NCI-H524 (cell line): ENCODE data around the gene LACTBL1.
A peak's percentile ranks its signal among the peaks of the same experiment; 100 is the strongest.
"Not testable (repeated sequence)": the region's sequence is repeated elsewhere in the genome, so short reads cannot be mapped to it uniquely, and the experiment has no call there.

Source experiments
- DNase-seq, 2 experiments: peaks; one replicate each; lab custom pipeline; 2025; lab: John Stamatoyannopoulos, UW

LACTBL1 gene

GRCh38 chr1:22976461-22977243, 4.0 kb upstream of the LACTBL1 start:
- peak; percentile 59 to 84 for DNase-seq

GRCh38 chr1:22976127-22976460, 3.4 kb upstream of the LACTBL1 start:
- DNase-seq: no peak

GRCh38 chr1:22975694-22976093, 3.0 kb upstream of the LACTBL1 start:
- DNase-seq: no peak

- DNase-seq: peak; percentile 67 to 84
Measured at GRCh38 chr1:22971611-22972405, 858 bp downstream of the LACTBL1 start.

GRCh38 chr1:22971161-22971560, 1.5 kb downstream of the LACTBL1 start:
- peak; percentile 83 to 96 for DNase-seq

- DNase-seq: no peak
Measured at GRCh38 chr1:22970096-22970495, 2.6 kb downstream of the LACTBL1 start.

- DNase-seq: peak; percentile 95 to 98
Measured at GRCh38 chr1:22969304-22969709, 3.4 kb downstream of the LACTBL1 start.

GRCh38 chr1:22967833-22968232, 4.8 kb downstream of the LACTBL1 start:
- DNase-seq: no peak

GRCh38 chr1:22966309-22966708, 6.4 kb downstream of the LACTBL1 start:
- DNase-seq: no peak

GRCh38 chr1:22963044-22963677, 9.5 kb downstream of the LACTBL1 start:
- no peak for DNase-seq

- no peak for DNase-seq
Measured at GRCh38 chr1:22962558-22962957, 10.1 kb downstream of the LACTBL1 start.

- no peak for DNase-seq
Measured at GRCh38 chr1:22959545-22960360, 12.9 kb downstream of the LACTBL1 start.

- no peak for DNase-seq
Measured at GRCh38 chr1:22958556-22958955, 14.1 kb downstream of the LACTBL1 start.

- DNase-seq: no peak
Measured at GRCh38 chr1:22957066-22957465, 15.6 kb downstream of the LACTBL1 start.

- no peak for DNase-seq
Measured at GRCh38 chr1:22955146-22955545, 17.5 kb downstream of the LACTBL1 start.

GRCh38 chr1:22953740-22954141, 18.9 kb downstream of the LACTBL1 start:
- DNase-seq: no peak

- no peak for DNase-seq
Measured at GRCh38 chr1:22953057-22953739, 19.5 kb downstream of the LACTBL1 start.

- no peak for DNase-seq
Measured at GRCh38 chr1:22952694-22953056, 20.0 kb downstream of the LACTBL1 start.

GRCh38 chr1:22951796-22952195, 20.9 kb downstream of the LACTBL1 start:
- DNase-seq: no peak

- DNase-seq: no peak
Measured at GRCh38 chr1:22949822-22950331, 22.8 kb downstream of the LACTBL1 start.

GRCh38 chr1:22945171-22945570, 27.5 kb downstream of the LACTBL1 start:
- DNase-seq: not testable (repeated sequence)
